Mesothelial cell of epicardium (in vitro differentiated cells): Measurements from ENCODE around the gene ZNF638. TPM values are rescaled to one million over a fixed set of nuclear protein-coding genes. Genes with fewer than 3 reads are reported as not detected.
"Not testable (repeated sequence)": the region's sequence is repeated elsewhere in the genome, so short reads cannot be mapped to it uniquely, and the experiment has no call there.

Source experiments
- DNase-seq, 2 experiments: peaks; one replicate each; pipeline ENCODE4 v3.0.0; 2021; ENCODE audit warnings: low spot score in 2 of 2; ENCODE audit not compliant: unreplicated experiment in 2 of 2
- H3K27ac Mint-ChIP-seq: 2 replicates; pipeline ENCODE4 v1.8.0; 2021; ENCODE audit warnings: mixed read lengths
- H3K27me3 Mint-ChIP-seq: 2 replicates; pipeline ENCODE4 v1.8.0; 2021; ENCODE audit warnings: low read depth, mixed read lengths
- H3K36me3 Mint-ChIP-seq: 2 replicates; pipeline ENCODE4 v1.8.0; 2021; ENCODE audit warnings: mixed read lengths
- H3K4me1 Mint-ChIP-seq: 2 replicates; pipeline ENCODE4 v1.8.0; 2021; ENCODE audit warnings: mixed read lengths
- H3K4me3 Mint-ChIP-seq: 2 replicates; pipeline ENCODE4 v1.8.0; 2021; ENCODE audit warnings: mild to moderate bottlenecking, moderate library complexity, mixed read lengths
- H3K9me3 Mint-ChIP-seq: 2 replicates; pipeline ENCODE4 v1.8.0; 2021; ENCODE audit warnings: mixed read lengths
- total RNA-seq: library from RNA; stranded (reverse); gene quantifications from 3 replicates; pipeline ENCODE4 v1.2.1, GENCODE V29; 2021
- TF ChIP-seq, protein P1 (sequence below): fragments of 200-600 bp; sonication (generic); IDR thresholded peaks from one replicate; pipeline ENCODE4 v1.5.0; 2021; ENCODE audit warnings: antibody characterized with exemption; ENCODE audit not compliant: unreplicated experiment

ZNF638 gene
- total RNA-seq, 1 donor from 2014 or later, result 208 TPM

DNA sequence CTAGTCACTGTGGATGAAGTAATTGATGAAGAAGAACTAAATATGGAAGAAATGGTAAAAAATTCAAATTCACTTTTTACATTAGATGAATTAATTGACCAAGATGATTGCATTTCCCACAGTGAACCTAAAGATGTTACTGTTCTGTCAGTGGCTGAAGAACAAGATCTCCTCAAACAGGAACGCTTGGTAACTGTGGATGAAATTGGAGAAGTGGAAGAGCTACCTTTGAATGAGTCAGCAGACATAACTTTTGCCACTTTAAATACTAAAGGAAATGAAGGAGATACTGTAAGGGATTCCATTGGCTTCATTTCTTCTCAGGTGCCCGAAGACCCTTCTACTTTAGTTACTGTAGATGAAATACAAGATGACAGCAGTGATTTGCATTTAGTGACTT, 95.1 kb downstream of the ZNF638 start:
- H3K4me1 Mint-ChIP-seq, result no peaks in the 10 kb centered on the region
- H3K9me3 Mint-ChIP-seq, result no peaks in the 10 kb centered on the region
- DNase-seq, result no peak
- H3K4me3 Mint-ChIP-seq, result no peak overlapping the region
- TF ChIP-seq, protein P1, sequence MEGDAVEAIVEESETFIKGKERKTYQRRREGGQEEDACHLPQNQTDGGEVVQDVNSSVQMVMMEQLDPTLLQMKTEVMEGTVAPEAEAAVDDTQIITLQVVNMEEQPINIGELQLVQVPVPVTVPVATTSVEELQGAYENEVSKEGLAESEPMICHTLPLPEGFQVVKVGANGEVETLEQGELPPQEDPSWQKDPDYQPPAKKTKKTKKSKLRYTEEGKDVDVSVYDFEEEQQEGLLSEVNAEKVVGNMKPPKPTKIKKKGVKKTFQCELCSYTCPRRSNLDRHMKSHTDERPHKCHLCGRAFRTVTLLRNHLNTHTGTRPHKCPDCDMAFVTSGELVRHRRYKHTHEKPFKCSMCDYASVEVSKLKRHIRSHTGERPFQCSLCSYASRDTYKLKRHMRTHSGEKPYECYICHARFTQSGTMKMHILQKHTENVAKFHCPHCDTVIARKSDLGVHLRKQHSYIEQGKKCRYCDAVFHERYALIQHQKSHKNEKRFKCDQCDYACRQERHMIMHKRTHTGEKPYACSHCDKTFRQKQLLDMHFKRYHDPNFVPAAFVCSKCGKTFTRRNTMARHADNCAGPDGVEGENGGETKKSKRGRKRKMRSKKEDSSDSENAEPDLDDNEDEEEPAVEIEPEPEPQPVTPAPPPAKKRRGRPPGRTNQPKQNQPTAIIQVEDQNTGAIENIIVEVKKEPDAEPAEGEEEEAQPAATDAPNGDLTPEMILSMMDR, result no peak
- H3K27me3 Mint-ChIP-seq, result no peaks in the 10 kb centered on the region
- H3K36me3 Mint-ChIP-seq, result peaks cover 65% of the 10 kb centered on the region
- H3K27ac Mint-ChIP-seq, result no peak overlapping the region

DNA sequence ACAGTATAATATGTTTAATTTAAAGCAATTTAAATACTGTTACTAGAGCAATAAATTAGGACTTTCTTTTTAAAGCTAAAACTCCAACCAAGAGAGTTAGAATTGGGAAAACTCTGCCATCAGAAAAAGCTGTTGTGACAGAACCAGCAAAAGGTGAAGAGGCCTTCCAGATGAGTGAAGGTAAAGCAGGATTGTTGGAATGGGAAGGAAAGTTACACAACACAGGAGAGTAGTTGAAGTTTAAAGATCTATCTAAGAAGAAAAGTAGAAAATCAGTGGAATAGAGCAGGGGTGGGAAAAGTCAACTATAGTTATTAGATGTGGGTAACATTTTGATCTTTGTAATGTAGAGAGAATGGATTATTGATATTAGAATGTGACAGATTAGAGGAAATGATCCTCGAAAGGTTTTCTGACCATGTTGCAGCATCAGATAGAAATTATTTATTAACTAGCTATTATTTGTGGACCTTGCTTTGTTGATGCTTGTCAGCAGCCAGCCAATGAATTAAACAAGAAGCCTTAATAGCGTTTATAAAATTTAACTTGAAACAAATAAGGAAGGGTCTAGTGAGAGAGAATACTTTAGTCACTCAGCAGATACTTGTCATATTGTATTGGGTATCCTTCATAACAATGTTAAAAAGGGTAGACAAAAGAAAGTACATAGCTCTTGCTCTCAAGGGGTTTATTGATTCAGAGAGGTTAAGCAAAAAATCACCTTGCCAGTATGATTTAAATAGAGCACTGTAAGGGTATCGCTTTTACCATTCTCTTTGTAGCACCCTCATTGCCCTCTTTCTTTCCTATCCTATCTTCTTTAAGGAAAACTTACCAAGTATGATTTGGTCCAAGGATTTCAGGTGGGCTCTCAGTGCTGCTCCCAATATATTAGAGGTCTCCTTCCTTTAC, 97.1 kb downstream of the ZNF638 start:
- H3K27me3 Mint-ChIP-seq, result no peaks in the 10 kb centered on the region
- no peak overlapping the region for H3K4me3 Mint-ChIP-seq
- peaks cover 69% of the 10 kb centered on the region for H3K36me3 Mint-ChIP-seq
- no peaks in the 10 kb centered on the region for H3K9me3 Mint-ChIP-seq
- TF ChIP-seq, protein P1, result no peak
- no peak for DNase-seq
- no peaks in the 10 kb centered on the region for H3K4me1 Mint-ChIP-seq
- H3K27ac Mint-ChIP-seq, result no peak overlapping the region

DNA sequence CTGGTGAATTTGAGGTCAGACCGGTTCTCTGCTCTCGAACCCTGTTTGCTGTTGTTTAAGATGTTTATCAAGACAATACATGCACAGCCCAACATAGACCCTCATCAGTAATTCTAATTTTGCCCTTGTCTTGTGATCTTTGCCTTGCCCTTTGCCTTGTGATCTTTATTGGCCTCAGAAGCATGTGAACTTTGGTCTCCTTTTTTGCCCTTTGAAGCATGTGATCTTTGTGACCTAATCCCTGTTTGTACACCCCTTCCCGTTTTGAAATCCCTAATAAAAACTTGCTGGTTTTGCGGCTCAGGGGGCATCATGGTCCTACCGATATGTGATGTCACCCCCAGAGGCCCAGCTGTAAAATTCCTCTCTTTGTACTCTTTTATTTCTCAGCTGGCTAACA, 113.6 kb downstream of the ZNF638 start:
- not testable (repeated sequence) for DNase-seq, H3K27me3 Mint-ChIP-seq, H3K4me1 Mint-ChIP-seq, H3K4me3 Mint-ChIP-seq, H3K27ac Mint-ChIP-seq
- Mint-ChIP-seq H3K9me3 (peaks cover 29% of the 10 kb centered on the region), H3K36me3 (peaks cover 38% of the 10 kb centered on the region)

DNA sequence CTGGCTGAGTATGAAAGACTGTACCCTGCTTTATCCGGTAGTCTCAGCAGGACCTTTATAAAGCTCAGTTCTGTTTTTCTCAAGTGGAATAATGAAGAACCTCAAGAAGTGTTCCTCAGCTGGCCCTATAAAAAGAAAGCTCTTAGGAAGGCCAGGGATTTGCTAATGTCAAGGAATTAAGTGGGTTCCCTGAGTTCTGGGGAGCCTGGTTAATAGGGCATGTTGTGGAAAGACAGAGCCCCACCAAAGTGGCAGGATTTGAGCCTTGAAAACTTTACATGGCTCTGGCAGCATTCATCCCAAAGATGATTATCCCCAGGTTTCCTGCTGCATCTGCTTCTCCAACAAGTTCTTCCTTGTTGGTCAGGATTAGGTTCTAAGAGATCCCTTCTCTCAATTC, 114.9 kb downstream of the ZNF638 start:
- Mint-ChIP-seq H3K9me3 (peaks cover 22% of the 10 kb centered on the region), H3K27ac (no peak overlapping the region), H3K27me3 (peaks cover 8% of the 10 kb centered on the region), H3K36me3 (peaks cover 29% of the 10 kb centered on the region), H3K4me1 (no peaks in the 10 kb centered on the region), H3K4me3 (no peak overlapping the region)
- TF ChIP-seq, protein P1, result no peak
- DNase-seq, result no peak

DNA sequence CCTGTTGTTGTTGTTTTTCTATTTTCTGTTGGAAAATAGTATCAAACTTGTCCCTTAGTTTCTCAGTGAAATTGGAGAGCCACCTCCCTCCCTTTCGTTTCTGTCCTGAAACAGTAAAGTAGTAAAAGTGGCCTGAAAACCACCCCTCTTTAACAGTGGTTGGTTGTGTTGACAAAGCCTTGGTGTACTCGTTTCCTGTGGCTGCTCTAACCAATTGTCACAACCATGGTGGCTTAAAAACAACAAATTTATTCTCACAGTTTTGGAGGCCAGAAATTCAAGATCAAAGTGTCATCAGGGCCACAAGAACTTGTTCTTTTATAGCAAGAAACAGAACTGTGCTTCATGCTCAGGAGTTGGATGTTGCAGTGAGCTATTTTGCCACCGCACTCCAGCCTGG, 117.8 kb downstream of the ZNF638 start:
- peaks cover 2% of the 10 kb centered on the region for H3K4me1 Mint-ChIP-seq
- peaks cover 9% of the 10 kb centered on the region for H3K36me3 Mint-ChIP-seq
- TF ChIP-seq, protein P1, result no peak
- peaks cover 12% of the 10 kb centered on the region for H3K9me3 Mint-ChIP-seq
- H3K4me3 Mint-ChIP-seq, result no peak overlapping the region
- DNase-seq, result no peak
- peaks cover 36% of the 10 kb centered on the region for H3K27me3 Mint-ChIP-seq
- H3K27ac Mint-ChIP-seq, result no peak overlapping the region

DNA sequence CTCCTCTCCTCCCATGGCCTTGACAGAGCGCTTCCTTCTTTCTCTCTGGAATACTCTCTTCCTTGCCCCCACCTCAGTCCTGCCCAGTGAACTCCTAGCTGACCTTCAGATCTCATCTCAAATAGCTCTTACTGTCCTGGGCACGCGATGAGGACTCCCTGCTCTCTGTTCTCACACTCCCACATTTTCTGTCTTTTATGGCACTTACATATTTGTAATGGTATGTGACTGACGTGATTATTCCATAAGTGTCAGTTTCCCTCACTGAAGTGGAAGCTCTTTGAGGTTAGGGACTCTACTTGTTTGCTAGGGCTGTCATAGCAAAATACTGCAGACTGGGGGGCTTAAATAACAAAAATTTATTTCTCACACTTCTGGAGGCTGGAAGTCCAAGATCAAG, 120.1 kb downstream of the ZNF638 start:
- Mint-ChIP-seq H3K4me3 (no peak overlapping the region), H3K4me1 (peaks cover 23% of the 10 kb centered on the region), H3K27ac (no peak overlapping the region), H3K36me3 (no peaks in the 10 kb centered on the region), H3K9me3 (no peaks in the 10 kb centered on the region), H3K27me3 (peaks cover 55% of the 10 kb centered on the region)
- TF ChIP-seq, protein P1, result no peak
- DNase-seq, result no peak
